PC-9 (cell line): ENCODE measurements around the gene UST. TPM values are rescaled to one million over a fixed set of nuclear protein-coding genes. Genes with fewer than 3 reads are reported as not detected.

Experiments
- BruUV-seq: library from RNA; stranded (reverse); fragments of 400-500 nt; replicated peaks from 2 replicates; lab custom pipeline; 2021; lab: Mats Ljungman, UMichigan
- CTCF ChIA-PET: fragments of 300-600 bp; sonication (Branson Sonifier 250); formaldehyde crosslinking; loops from one replicate; lab custom pipeline; 2022; ENCODE audit warnings: antibody characterized with exemption; lab: Charles Lee
- POLR2A ChIA-PET: fragments of 300-600 bp; sonication (Branson Sonifier 250); formaldehyde crosslinking; loops from one replicate; lab custom pipeline; 2022; ENCODE audit warnings: antibody characterized with exemption; ENCODE audit not compliant: unreplicated experiment; lab: Charles Lee
- DNase-seq, 2 experiments: peaks; one replicate each; pipeline versions ENCODE4 v3.0.0 to v3.0.0-alpha.2; 2015 to 2022; ENCODE audit warnings: mixed read lengths in 1 of 2
- H2AFZ ChIP-seq: fragments of 200-600 bp; sonication (generic); 2 replicates; pipeline ENCODE4 v1.8.1; 2017; ENCODE audit warnings: antibody characterized with exemption
- H3F3A ChIP-seq: fragments of 200-600 bp; sonication (generic); 2 replicates; pipeline ENCODE4 v1.8.1; 2017; ENCODE audit warnings: antibody characterized with exemption, mild to moderate bottlenecking, low read depth; ENCODE audit not compliant: insufficient read depth
- H3K27ac ChIP-seq: fragments of 200-600 bp; sonication (generic); 2 replicates; pipeline ENCODE4 v1.6.1; 2016; ENCODE audit warnings: mixed run types
- H3K27me3 ChIP-seq: fragments of 200-600 bp; sonication (generic); 2 replicates; pipeline ENCODE4 v1.6.1; 2016; ENCODE audit warnings: low read depth, mixed run types; ENCODE audit not compliant: insufficient read depth
- H3K36me3 ChIP-seq: fragments of 200-600 bp; sonication (generic); 2 replicates; pipeline ENCODE4 v1.6.1; 2016; ENCODE audit warnings: low read depth, mixed run types
- H3K4me1 ChIP-seq: fragments of 200-600 bp; sonication (generic); replicated peaks from 2 replicates; pipeline ENCODE4 v1.6.1; 2016; ENCODE audit warnings: mixed run types; ENCODE audit not compliant: insufficient read depth
- H3K4me2 ChIP-seq: fragments of 200-600 bp; sonication (generic); 2 replicates; pipeline ENCODE4 v1.6.1; 2017; ENCODE audit warnings: mixed run types
- H3K4me3 ChIP-seq: fragments of 200-600 bp; sonication (generic); 2 replicates; pipeline ENCODE4 v1.6.1; 2016; ENCODE audit warnings: mixed run types
- H3K79me2 ChIP-seq: fragments of 200-600 bp; sonication (generic); 2 replicates; pipeline ENCODE4 v1.6.1; 2017; ENCODE audit warnings: low read depth, mixed run types
- H3K9me2 ChIP-seq: fragments of 200-600 bp; sonication (generic); 2 replicates; pipeline ENCODE4 v1.8.1; 2017; ENCODE audit warnings: mild to moderate bottlenecking; ENCODE audit not compliant: insufficient read depth
- H3K9me3 ChIP-seq: fragments of 200-600 bp; sonication (generic); 2 replicates; pipeline ENCODE4 v1.8.1; 2016; ENCODE audit warnings: low read depth; ENCODE audit not compliant: insufficient read depth
- H4K20me1 ChIP-seq: fragments of 200-600 bp; sonication (generic); 2 replicates; pipeline ENCODE4 v1.8.1; 2017; ENCODE audit not compliant: insufficient read depth
- CTCF ChIP-seq: fragments of 200-600 bp; sonication (generic); conservative IDR thresholded peaks from 2 replicates; pipeline ENCODE4 v1.6.1; 2017; ENCODE audit warnings: mixed run types, antibody characterized with exemption, mild to moderate bottlenecking, moderate library complexity
- EZH2 ChIP-seq: fragments of 200-600 bp; sonication (generic); IDR thresholded peaks from 2 replicates; pipeline ENCODE4 v1.8.0; 2017; ENCODE audit warnings: antibody characterized with exemption, low read depth
- intact Hi-C: fragments of 100-400 bp; cut with micrococcal nuclease; formaldehyde crosslinking; loops from one replicate; pipeline ENCODE4 v1.10.0; 2022; ENCODE audit not compliant: unreplicated experiment
- total RNA-seq: library from RNA; stranded (reverse); gene quantifications from 2 replicates; pipeline ENCODE4 v1.2.3, GENCODE V29; 2021

The UST gene
- total RNA-seq, 1 experiment from 2014 or later, result 4.2 TPM

GRCh38 chr6:148701375-148701774, 45.5 kb upstream of the UST start:
- no peak for TF ChIP-seq CTCF
- no peaks in the 10 kb centered on the region for H3K9me3 ChIP-seq
- H3K27ac ChIP-seq, result no peak overlapping the region
- H3K4me3 ChIP-seq, result peak overlapping the region; percentile 53; the same call in 1 of the 2 replicates
- no peaks in the 10 kb centered on the region for H4K20me1 ChIP-seq
- CTCF ChIA-PET, result no interaction called here
- no peaks in the 10 kb centered on the region for H3K79me2 ChIP-seq
- intact Hi-C loops, result no loop called here
- DNase-seq, result no peak
- H3K27me3 ChIP-seq, result no peaks in the 10 kb centered on the region
- peak overlapping the region; percentile 49; the same call in 1 of the 2 replicates for H2AFZ ChIP-seq
- POLR2A ChIA-PET, result no interaction called here
- no peaks in the 10 kb centered on the region for H3K36me3 ChIP-seq
- H3K4me2 ChIP-seq, result peak overlapping the region; percentile 79
- H3K4me1 ChIP-seq, result no peaks in the 10 kb centered on the region
- H3F3A ChIP-seq, result no peaks in the 10 kb centered on the region
- no peaks in the 10 kb centered on the region for H3K9me2 ChIP-seq
- BruUV-seq, result no TSS peak

GRCh38 chr6:148703900-148704299, 42.9 kb upstream of the UST start:
- Histone ChIP-seq H3K4me1 (no peaks in the 10 kb centered on the region), H3K9me2 (no peaks in the 10 kb centered on the region), H3K27me3 (no peaks in the 10 kb centered on the region), H3K9me3 (no peaks in the 10 kb centered on the region), H3K4me2 (no peak overlapping the region), H3K4me3 (no peak overlapping the region), H3K79me2 (no peaks in the 10 kb centered on the region), H2AFZ (no peak overlapping the region), H4K20me1 (no peaks in the 10 kb centered on the region), H3F3A (no peaks in the 10 kb centered on the region), H3K27ac (no peak overlapping the region), H3K36me3 (no peaks in the 10 kb centered on the region)
- DNase-seq, result no peak
- CTCF ChIA-PET, result no interaction called here
- no peak for TF ChIP-seq CTCF
- POLR2A ChIA-PET, result no interaction called here
- intact Hi-C loops, result no loop called here
- no TSS peak for BruUV-seq

GRCh38 chr6:148704400-148705246, 42.2 kb upstream of the UST start:
- intact Hi-C loops, result no loop called here
- Histone ChIP-seq H4K20me1 (no peaks in the 10 kb centered on the region), H3K79me2 (no peaks in the 10 kb centered on the region), H3K9me2 (no peaks in the 10 kb centered on the region), H3K36me3 (no peaks in the 10 kb centered on the region), H3K4me2 (no peak overlapping the region), H3K9me3 (no peaks in the 10 kb centered on the region), H3K4me3 (no peak overlapping the region), H3K4me1 (no peaks in the 10 kb centered on the region), H3K27ac (no peak overlapping the region), H3F3A (no peaks in the 10 kb centered on the region), H2AFZ (no peak overlapping the region), H3K27me3 (no peaks in the 10 kb centered on the region)
- BruUV-seq, result no TSS peak
- ChIA-PET POLR2A (no interaction called here), CTCF (no interaction called here)
- DNase-seq, result no peak
- TF ChIP-seq CTCF (no peak), EZH2 (no peak)
